CD4-positive, alpha-beta T cell (primary cell): ENCODE data around the gene IFNA14. TPM values are rescaled to one million over a fixed set of nuclear protein-coding genes. Genes with fewer than 3 reads are reported as not detected.
A peak's percentile ranks its signal among the peaks of the same experiment; 100 is the strongest.
"Not testable (repeated sequence)": the region's sequence is repeated elsewhere in the genome, so short reads cannot be mapped to it uniquely, and the experiment has no call there.

Source experiments
- ATAC-seq: fragments of 200-7000 bp; cut with Tn5 transposase; one replicate; pipeline ENCODE4 v1.10.0; 2022; ENCODE audit warnings: mild to moderate bottlenecking; ENCODE audit not compliant: poor library complexity
- CTCF ChIA-PET: fragments of 350-600 bp; sonication (Branson Sonifier 250); formaldehyde crosslinking; loops from one replicate; lab custom pipeline; 2021; ENCODE audit warnings: antibody characterized with exemption, inconsistent platforms; lab: Charles Lee
- POLR2A ChIA-PET: fragments of 350-600 bp; sonication (Branson Sonifier 250); formaldehyde crosslinking; loops from one replicate; lab custom pipeline; 2021; ENCODE audit warnings: antibody characterized with exemption, inconsistent platforms; lab: Charles Lee
- DNase-seq, 14 experiments: peaks; one replicate each; pipeline ENCODE4 v3.0.0-alpha.2; 2013 to 2020; ENCODE audit warnings: mixed read lengths in 2 of 14
- H3K27ac ChIP-seq, 2 donors: one replicate each; pipeline versions ENCODE4 v1.5.1 to v1.7.0; 2013; ENCODE audit warnings: low read length in 2 of 2, low read depth in 1 of 2, mild to moderate bottlenecking in 1 of 2
- H3K27me3 ChIP-seq, 2 experiments: 1 replicate in 1 of 2; 2 replicates in 1 of 2; pipeline versions ENCODE4 v1.6.1 to v1.7.0; 2013; ENCODE audit warnings: low read length in 2 of 2, control low read depth in 1 of 2, mild to moderate bottlenecking in 1 of 2, moderate library complexity in 1 of 2; ENCODE audit not compliant: insufficient read depth in 2 of 2, control insufficient read depth in 1 of 2
- H3K36me3 ChIP-seq: one replicate; pipeline ENCODE4 v1.6.1; 2013; ENCODE audit warnings: low read length, control low read depth; ENCODE audit not compliant: insufficient read depth
- H3K4me1 ChIP-seq: one replicate; pipeline ENCODE4 v1.6.1; 2013; ENCODE audit warnings: low read length, control low read depth; ENCODE audit not compliant: insufficient read depth
- H3K4me3 ChIP-seq: one replicate; pipeline ENCODE4 v1.5.1; 2013; ENCODE audit warnings: mild to moderate bottlenecking, low read length, moderate library complexity
- H3K9me3 ChIP-seq, 2 experiments: 1 replicate in 1 of 2; 2 replicates in 1 of 2; pipeline versions ENCODE4 v1.6.1 to v1.7.0; 2013; ENCODE audit warnings: low read length in 2 of 2, mild to moderate bottlenecking in 2 of 2, control low read depth in 1 of 2, moderate library complexity in 1 of 2; ENCODE audit not compliant: control insufficient read depth in 1 of 2, insufficient read depth in 1 of 2
- H3K27ac Mint-ChIP-seq: one replicate; pipeline ENCODE4 v1.8.0; 2020; ENCODE audit warnings: mixed read lengths
- H3K27me3 Mint-ChIP-seq: one replicate; pipeline ENCODE4 v1.8.0; 2021; ENCODE audit warnings: mixed read lengths
- H3K36me3 Mint-ChIP-seq: one replicate; pipeline ENCODE4 v1.8.0; 2021; ENCODE audit warnings: low read depth, mixed read lengths
- H3K4me1 Mint-ChIP-seq: one replicate; pipeline ENCODE4 v1.8.0; 2021; ENCODE audit warnings: low read depth, mixed read lengths
- H3K4me3 Mint-ChIP-seq: one replicate; pipeline ENCODE4 v1.8.0; 2020; ENCODE audit warnings: mild to moderate bottlenecking, mixed read lengths
- H3K9me3 Mint-ChIP-seq: one replicate; pipeline ENCODE4 v1.8.0; 2020; ENCODE audit warnings: mixed read lengths
- intact Hi-C, 2 experiments: fragments of 100-400 bp; cut with DNase I in 1 of 2; cut with micrococcal nuclease in 1 of 2; formaldehyde crosslinking; loops; one replicate each; pipeline versions ENCODE4 v1.15.1 to v1.9.0; 2023 to 2025; cut with DNase I, micrococcal nuclease
- total RNA-seq, 174 experiments: library from RNA in 2 of 174; stranded (reverse) in 2 of 174; gene quantifications; one replicate each; pipeline ENCODE4 v1.2.3 and lab custom pipeline; 2021 to 2026
- TF ChIP-seq, protein P1 (sequence below): fragments of 200-600 bp; IDR thresholded peaks from one replicate; pipeline ENCODE4 v1.8.0; 2022; ENCODE audit warnings: antibody characterized with exemption, mild to moderate bottlenecking

IFNA14 gene
- total RNA-seq, 2 experiments from 2014 or later, result not detected

DNA sequence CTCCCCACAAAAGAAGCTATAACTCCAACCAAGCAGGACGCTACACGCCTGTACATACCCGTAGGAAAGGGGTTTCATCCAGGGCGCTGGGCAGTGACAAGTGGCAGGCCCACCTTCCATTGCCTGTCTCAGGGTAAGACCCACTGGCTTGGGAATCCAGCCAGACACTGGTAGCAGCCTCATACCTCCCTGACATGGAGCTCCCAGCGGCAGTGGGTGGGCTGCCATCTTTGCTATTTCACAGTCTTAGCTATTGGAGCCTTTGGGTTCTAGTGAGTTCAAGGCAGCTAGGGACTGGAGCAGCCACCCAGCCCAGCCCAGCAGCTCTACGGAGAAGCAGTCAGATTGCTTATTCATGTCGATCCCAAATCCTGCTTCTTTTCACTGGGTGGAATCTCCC lies 29.5 kb downstream of the IFNA14 start:
- ChIA-PET POLR2A (no interaction called here), CTCF (no interaction called here)
- Mint-ChIP-seq H3K4me1 (peaks cover 3% of the 10 kb centered on the region), H3K36me3 (no peaks in the 10 kb centered on the region), H3K9me3 (no peaks in the 10 kb centered on the region), H3K27me3 (peaks cover 5% of the 10 kb centered on the region), H3K27ac (no peak overlapping the region), H3K4me3 (no peak overlapping the region)
- Histone ChIP-seq H3K36me3 (no peaks in the 10 kb centered on the region), H3K9me3 (no peaks in the 10 kb centered on the region), H3K4me1 (no peaks in the 10 kb centered on the region), H3K27ac (no peak overlapping the region), H3K4me3 (no peak overlapping the region), H3K27me3 (no peaks in the 10 kb centered on the region)
- TF ChIP-seq, protein P1, sequence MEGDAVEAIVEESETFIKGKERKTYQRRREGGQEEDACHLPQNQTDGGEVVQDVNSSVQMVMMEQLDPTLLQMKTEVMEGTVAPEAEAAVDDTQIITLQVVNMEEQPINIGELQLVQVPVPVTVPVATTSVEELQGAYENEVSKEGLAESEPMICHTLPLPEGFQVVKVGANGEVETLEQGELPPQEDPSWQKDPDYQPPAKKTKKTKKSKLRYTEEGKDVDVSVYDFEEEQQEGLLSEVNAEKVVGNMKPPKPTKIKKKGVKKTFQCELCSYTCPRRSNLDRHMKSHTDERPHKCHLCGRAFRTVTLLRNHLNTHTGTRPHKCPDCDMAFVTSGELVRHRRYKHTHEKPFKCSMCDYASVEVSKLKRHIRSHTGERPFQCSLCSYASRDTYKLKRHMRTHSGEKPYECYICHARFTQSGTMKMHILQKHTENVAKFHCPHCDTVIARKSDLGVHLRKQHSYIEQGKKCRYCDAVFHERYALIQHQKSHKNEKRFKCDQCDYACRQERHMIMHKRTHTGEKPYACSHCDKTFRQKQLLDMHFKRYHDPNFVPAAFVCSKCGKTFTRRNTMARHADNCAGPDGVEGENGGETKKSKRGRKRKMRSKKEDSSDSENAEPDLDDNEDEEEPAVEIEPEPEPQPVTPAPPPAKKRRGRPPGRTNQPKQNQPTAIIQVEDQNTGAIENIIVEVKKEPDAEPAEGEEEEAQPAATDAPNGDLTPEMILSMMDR, result no peak
- intact Hi-C loops, result no loop called here
- DNase-seq (peak in 1 of 14 experiments; percentile 15), ATAC-seq (no peak)

DNA sequence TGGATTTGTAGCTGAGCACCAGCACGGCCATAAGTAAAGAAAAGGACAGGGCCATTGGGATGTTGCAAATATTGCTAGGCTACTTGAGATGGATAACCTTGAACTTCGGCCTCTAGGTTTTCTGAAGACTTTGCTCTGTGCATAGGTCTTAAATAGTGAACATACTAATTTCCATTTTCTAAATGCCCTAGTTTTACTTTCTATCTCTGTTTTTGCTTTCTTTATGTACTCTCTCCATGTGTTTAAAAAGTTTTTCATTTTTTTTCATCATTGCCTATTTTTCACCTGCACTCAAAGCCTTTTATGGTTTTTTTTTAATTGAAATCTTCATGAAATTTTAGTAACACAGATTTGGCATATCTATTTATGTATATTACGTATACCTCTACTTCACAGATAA lies 32.8 kb downstream of the IFNA14 start, which contains the start of gene IFNA10:
TSS of gene IFNA10 (minus strand) at position 101 of the 400 bp plus-strand sequence. CDS start at position 55, 46 bp downstream.
- DNase-seq, CTCF ChIA-PET, POLR2A ChIA-PET, H3K4me3 ChIP-seq, H3K4me1 Mint-ChIP-seq, H3K27ac ChIP-seq, H3K36me3 Mint-ChIP-seq, H3K4me1 ChIP-seq, ATAC-seq, H3K9me3 ChIP-seq, H3K27ac Mint-ChIP-seq, H3K27me3 ChIP-seq, H3K4me3 Mint-ChIP-seq, H3K36me3 ChIP-seq, H3K9me3 Mint-ChIP-seq, intact Hi-C loops: not testable (repeated sequence)
- peaks cover 16% of the 10 kb centered on the region for H3K27me3 Mint-ChIP-seq

DNA sequence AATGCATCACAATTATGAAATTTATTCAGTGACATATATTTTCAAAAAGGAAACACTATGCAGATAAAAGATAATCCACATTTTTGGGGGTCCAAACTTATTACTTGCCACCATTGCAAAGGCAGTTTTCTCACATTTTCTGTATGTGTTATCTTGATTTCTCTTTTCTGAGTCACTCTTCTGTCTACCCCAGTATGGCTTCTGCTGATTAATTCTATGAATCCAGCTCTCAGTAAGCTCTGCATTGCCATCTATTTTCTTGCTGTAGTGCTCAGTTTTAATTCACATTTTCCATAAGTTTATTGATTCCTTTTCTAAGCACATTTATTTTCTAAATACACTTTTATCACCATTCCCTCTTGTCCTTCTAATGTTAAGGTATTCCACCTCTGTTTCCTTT lies 34.6 kb downstream of the IFNA14 start:
- ChIA-PET CTCF (interaction anchor here (2.5 kb wide), 1 partner anchor 10 kb away, joined by 6 read pairs; no protein-coding TSS in a partner anchor), POLR2A (no interaction called here)
- no peak for ATAC-seq

DNA sequence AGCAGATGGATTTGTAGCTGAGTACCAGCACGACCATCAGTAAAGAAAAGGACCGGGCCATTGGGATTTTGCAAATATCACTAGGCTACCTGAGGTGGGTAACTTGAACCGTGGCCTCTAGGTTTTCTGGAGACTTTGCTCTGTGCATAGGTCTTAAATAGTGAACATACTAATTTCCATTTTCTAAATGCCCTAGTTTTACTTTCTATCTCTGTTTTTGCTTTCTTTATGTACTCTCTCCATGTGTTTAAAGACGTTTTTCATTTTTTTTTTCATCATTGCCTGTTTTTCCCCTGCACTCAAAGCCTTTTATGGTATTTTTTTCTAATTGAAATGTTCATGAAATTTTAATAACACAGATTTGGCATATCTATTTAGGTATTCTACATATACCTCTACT lies 37.7 kb downstream of the IFNA14 start, which contains the start of gene IFNA7:
TSS of gene IFNA7 (minus strand) at position 101 of the 400 bp plus-strand sequence. CDS start at position 61, 40 bp downstream.
- H3K36me3 Mint-ChIP-seq, H3K4me3 Mint-ChIP-seq, H3K4me3 ChIP-seq, CTCF ChIA-PET, ATAC-seq, POLR2A ChIA-PET, H3K27me3 ChIP-seq, H3K27ac ChIP-seq, H3K9me3 Mint-ChIP-seq, H3K9me3 ChIP-seq, DNase-seq, H3K4me1 ChIP-seq, H3K27ac Mint-ChIP-seq, intact Hi-C loops, H3K4me1 Mint-ChIP-seq, H3K36me3 ChIP-seq: not testable (repeated sequence)
- peaks cover 22% of the 10 kb centered on the region for H3K27me3 Mint-ChIP-seq

More for the DNA sequence above, 34.6 kb downstream of the IFNA14 start:
- Histone ChIP-seq H3K9me3 (no peaks in the 10 kb centered on the region), H3K27ac (no peak overlapping the region), H3K27me3 (no peaks in the 10 kb centered on the region), H3K36me3 (no peaks in the 10 kb centered on the region), H3K4me3 (no peak overlapping the region), H3K4me1 (no peaks in the 10 kb centered on the region)
- no peak for DNase-seq
- Mint-ChIP-seq H3K27me3 (peaks cover 22% of the 10 kb centered on the region), H3K36me3 (no peaks in the 10 kb centered on the region), H3K27ac (no peak overlapping the region), H3K4me3 (no peak overlapping the region), H3K4me1 (no peaks in the 10 kb centered on the region), H3K9me3 (no peaks in the 10 kb centered on the region)
- intact Hi-C loops, result no loop called here
- TF ChIP-seq, protein P1, result no peak
